ENCODE results near the gene CACTIN.
"Not testable (repeated sequence)": the region's sequence is repeated elsewhere in the genome, so short reads cannot be mapped to it uniquely, and the experiment has no call there.

Gene CACTIN

DNA sequence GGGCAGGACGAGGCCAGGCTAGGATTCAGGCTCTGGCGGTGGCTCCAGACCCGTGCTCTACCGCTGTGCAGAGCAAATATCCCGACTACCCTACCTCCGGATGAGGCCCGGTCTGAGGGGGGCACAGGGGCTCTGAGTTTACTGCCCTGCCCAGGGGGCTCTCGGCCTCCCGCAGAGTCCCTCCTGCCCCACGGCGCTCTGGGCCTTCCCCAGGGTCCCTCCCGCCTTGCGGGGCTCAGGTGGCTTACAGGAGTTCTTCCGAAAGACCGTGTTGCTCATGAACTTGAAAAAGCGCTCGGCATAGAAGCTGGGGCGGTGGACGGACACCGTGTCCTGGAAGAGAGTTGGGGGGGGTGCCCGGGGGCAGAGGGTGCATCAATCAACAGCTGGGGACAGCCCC is 19.1 kb upstream of the CACTIN start:
- DNase-seq: no peak

DNA sequence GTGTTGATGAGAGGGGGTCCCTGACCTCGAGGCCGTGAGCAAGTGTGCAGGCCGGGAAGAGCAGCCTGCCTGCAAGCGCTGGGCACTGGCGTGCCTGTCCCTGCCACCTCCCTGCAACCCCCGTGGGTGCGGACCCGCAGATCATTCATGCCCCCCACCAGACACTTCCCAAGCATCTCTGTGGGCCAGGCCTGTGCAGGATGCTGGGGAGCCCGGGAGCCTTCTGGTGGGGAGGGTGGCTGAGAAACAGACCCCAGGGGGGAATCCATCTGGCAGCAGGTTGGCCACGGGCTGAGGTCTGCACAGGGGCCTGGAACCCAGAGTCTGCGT is 18.4 kb upstream of the CACTIN start:
- no peak for DNase-seq

DNA sequence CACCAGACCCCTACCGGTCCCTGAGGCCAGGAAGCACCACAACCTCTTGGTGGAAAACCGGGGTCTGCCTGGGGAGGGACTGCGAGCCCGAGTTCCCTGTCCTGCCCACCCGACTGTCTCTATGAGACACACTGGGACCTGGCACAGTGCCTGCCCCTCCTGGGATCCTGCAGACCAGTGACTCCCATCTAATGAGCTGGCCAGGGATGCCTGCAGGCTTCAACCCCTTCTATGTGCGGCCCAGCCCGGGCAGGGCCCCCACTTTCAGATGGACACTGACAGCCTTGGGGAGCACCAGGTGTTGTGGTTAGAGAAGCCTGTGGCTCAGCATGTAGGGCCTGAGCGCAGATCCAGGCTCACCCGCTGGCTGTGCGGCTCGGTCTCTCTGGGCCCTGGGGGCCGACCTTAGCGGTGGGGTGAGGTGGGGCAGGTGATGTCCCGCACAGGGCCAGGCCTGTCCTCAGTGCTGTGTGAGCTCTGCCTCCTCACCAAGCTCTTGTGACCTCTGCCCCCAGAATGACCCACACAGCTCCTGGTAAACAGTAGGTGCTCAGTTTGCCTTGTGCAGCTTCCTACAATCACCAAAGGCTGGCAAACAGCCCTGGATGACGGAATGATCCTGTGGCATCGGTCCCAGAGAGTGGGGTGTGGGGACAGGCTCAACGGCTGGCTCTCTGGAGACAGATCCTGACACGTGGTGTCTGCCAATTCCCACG is 17.9 kb upstream of the CACTIN start:
- no peak for DNase-seq

DNA sequence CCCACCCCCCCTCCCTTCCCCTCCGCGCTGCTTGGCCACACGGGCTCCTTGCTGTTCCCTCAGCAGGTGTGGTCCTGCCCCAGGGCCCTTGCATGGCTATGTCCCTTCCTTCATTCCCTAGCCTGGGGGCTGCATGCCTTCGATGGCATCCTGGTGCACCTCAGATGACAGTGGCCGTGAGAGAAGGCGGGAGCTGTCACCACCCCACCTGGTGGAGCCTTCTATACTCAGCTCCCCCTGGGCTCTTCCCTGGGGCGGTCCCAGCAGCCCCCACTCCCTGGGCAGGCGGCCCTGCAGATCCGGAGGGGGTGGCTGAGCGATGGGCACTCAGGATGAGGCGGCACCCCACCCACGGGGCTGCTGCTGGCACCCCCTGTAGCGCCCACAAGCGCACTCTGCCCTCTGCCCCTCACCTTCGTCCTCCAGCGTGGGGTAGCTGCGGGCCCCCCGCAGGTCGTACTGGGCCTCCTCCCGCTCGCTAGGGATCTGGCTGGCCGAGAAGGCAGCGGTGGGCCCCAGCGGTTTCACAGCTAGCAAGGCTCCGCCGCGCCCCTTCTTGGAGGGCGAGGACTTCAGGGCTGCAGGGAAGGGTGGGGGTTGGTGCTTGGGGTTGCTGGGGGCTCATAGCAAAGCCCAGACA is 17.2 kb upstream of the CACTIN start:
- DNase-seq: no peak

DNA sequence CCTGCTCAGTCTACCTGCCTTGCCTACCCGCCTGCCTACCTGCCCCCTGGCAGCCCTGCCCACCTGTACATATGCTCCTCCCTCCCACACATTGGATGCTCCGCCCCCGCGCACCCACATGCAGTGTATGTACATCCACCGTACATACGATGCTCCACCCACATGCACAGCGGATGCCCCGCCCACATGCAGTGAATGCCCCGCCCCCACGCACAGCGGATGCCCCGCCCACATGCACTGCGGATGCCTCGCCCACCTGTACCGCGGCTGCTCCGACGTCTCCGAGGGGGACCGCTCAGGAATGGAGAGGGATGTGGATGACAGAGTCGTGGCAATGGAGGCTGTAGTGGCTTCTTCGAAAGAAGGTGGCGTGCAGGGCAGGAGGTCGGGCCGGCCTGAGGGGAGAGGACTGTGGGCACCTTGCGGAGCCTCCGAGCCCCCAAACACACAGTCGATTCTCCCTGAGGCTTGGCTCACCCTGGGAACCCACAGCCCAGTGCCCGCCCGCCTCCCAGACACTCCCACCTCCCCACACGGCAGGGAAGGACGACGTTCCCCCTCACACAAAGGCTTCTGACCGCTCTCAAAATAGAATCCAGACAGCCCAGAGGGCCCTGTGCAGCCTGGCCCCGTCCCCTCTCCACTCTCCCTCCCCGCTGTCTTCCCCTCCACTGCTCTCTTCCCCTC is 16.5 kb upstream of the CACTIN start:
- DNase-seq: no peak

DNA sequence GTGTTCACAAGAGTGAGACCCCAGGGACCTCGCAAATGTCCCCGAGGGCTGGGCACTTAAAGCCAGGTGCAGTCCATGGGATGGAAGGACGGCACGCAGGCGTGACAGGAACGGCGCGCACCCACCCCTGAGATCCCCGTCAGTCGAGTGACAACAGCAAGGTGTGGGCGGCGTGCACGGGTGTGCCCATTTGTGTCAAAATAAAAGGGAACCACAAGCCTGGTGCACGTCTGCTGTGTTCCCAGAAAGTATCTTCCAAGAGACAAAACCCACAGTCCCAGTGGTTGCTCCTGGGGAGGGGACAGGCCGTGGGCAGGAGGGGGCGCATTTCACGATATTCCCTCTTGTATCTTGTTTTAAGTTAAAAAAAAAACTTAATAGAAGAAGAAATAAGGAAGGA is 15.7 kb upstream of the CACTIN start:
- DNase-seq: no peak

DNA sequence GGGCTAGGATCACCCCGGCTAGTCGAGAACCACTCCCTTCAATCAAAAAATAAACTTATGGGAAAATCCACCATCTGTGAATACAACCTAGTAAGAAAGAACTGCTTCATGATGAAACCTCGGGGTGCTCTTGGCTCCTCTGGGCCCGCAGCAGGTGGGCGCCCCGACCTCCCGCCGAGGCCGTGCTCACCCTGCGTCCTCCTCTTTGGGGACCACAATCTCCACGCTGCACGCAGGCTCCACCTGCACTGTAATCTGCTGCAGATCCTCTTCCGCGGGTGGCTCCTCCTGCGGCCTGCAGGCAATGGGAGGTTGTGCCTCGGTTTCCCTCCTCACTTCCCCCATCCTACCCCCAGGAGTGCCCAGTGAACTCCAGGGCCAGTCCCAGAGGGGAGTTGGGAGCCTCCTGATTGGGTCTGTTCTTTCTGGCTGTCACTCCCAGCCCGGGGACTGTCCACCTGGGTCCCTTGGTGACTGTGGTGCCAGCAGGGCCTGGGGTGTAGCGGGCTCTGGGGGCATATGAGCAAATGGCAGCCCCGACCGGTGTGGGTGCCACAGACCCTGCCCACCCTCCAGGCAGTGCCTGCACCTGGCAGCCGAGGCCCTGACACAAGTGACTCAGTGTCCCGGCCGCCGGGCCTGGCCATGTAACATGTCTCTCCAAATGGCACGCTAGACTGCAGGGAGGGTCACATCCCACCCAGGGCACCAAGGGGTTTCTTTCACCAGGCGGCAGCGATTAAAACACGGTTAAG is 15.1 kb upstream of the CACTIN start:
- no peak for DNase-seq

DNA sequence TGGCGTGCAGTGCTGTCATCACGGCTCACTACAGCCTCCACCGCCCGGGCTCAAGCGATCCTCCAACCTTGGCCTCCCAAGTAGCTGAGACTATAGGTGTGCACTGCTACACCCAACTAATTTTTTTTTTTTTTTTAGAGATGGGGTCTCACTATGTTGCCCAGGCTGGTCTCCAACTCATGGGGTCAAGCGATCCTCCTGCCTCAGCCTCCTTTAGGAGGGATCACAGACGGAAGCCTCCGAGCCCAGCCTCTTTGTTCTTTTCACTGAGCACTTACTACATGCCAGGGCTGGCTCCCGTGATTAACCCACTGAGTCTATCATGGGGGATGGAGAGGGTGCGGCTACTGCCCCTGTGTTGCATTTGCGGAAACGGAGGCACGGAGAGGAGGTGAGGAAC is 12.9 kb upstream of the CACTIN start:
- no peak for DNase-seq

DNA sequence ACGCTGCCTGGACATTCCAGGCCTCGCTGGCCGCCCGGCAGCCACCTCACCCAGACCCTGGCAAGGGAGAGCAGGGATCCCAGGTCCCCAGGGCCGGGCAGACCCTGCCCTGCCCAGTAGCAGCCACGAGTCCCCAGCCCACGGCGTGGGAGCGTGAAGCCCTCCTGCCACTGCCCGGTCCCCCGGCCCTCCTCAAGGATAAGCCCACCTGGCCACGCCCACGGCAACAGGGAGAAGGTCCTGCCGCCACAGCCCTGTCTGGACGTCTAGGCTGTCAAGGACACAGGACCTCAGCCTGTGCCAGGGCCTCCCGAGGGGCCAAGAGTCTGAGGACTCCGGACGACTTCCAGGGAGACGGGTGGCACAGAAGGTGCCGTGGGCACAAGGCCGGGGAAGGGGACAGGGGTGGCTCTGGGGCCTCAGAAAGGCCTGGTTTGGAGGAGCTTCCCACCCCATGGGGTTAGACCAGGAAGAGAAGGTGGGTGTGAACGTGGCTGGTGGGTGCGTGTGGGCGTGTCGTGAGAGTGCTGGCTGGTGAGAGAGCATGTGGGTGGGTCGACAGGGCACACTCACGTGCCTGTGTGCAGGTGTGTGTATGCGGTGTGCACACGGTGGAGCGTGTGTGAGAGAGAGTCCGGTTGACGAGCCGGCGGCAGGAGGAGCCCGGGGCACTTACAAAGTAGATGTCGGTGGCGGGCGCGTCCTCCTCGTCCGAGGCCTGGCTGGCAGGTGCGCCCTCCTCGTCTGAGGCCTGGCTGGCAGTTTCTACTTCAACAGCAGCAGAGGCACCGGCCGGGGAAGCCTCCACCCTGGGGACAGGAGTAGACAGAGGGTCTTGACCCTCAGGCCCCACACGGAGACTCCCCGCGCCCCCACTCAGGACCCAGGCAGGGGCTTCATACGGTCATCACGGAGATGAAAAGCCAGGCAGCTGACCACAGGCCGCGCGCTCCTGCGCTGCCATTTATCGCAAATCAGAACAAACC is 11.9 kb upstream of the CACTIN start:
- DNase-seq: no peak

DNA sequence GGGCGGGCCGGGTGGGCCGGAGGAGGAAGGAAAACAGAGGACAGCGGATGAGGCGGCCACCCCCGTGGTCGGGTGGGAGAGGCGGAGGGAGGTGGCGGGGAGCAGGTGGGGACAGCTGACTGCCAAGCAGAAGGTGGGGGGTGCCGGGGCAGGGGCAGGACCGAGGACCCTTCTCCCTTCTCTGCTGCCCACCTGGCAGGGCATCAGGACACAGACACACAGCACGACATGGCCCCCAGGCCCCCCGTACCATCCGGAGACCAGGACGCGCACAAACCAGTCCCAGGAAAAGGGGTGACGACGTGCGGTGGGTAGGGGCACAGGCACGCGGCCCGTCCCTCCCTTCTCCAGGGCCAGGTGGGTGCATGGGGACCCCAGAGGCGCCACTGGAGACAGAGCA is 11.0 kb upstream of the CACTIN start:
- DNase-seq: no peak

DNA sequence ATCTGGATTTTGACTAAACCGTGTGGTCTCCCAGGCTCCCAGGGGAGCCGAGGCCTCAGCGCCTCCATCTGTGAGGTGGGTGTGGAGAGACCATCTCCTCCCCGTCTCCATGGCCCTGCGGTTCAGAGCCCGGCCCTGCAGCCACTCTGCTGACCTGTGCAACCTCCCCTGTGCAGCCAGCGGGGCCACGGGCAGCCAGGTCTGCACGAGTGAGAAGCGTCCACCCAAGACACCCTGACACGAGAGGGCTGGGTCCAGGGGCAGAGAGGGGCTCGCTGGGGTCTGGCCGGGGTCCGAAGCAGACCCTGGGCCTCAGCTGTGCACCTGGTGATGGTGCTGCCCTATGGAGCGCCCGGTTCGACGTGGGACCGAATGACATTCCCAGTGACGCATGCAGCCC is 10.4 kb upstream of the CACTIN start:
- DNase-seq: no peak

DNA sequence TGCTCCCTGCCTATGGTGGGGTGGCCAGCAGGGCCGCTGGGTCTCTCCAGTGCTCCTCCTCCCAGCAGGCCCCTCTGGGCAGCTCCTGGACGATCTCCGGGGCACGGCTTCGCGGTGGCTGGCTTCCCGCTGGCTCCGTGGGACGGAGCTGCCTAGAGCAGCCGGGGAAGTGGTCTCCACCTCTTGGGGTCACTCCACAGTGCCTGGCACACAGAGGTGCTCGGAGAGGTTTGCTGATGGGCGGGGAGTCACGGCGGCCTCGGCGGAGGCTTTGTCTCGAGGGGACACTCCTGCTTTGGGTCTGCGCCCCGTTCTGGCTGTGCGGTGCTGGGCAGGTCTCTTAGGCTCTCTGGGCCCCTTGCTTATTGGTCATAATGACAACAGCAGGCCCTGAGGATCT is 9.9 kb upstream of the CACTIN start:
- DNase-seq: no peak

DNA sequence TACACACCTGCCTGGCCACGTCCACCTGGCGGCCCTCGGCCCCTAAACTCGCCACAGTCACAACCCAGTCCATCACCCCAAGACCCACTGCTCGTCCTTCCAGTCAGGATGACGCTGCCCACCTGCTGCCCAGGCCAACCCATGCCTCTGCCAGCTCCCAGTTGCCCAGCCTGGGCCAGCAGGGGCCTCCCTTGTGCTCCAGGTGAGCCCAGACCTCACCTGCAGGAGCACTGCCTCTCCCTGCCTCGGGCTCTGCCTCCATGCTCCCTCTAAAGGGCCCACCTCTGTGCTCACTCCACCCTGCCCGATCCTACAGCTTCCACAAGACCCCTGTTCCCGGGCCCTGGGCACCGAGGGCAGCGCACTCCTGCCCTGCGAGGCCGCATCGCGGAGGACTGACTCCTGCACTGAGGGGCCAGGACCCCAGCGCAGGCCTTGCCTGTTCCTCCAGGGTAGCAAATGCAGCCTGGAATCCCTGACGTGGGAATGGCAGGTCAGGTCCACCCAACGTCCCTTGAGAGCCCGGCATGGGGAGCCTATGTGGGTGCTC is 8.0 kb upstream of the CACTIN start:
- no peak for DNase-seq

DNA sequence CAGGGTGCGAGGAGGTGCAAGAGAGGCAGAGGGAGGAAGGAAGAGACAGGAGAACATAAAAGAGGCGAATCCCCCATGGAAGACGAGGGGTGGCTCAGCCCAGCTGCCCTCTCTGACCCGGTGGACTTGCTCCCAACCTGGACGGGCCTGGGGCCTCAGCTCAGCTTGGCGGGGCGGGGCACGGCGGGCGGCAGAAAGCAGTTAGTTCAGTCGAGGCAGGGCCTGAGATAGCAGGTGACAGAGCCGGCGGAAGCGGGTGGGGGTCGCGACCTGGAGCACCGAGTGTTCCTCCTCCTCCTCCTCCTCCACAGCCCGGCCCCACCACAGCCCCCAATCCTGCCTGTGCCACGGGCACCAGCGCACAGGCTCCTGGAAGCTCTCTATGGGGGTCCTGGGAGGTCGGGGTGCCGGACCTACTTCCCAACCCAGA is 7.0 kb upstream of the CACTIN start:
- no peak for DNase-seq

DNA sequence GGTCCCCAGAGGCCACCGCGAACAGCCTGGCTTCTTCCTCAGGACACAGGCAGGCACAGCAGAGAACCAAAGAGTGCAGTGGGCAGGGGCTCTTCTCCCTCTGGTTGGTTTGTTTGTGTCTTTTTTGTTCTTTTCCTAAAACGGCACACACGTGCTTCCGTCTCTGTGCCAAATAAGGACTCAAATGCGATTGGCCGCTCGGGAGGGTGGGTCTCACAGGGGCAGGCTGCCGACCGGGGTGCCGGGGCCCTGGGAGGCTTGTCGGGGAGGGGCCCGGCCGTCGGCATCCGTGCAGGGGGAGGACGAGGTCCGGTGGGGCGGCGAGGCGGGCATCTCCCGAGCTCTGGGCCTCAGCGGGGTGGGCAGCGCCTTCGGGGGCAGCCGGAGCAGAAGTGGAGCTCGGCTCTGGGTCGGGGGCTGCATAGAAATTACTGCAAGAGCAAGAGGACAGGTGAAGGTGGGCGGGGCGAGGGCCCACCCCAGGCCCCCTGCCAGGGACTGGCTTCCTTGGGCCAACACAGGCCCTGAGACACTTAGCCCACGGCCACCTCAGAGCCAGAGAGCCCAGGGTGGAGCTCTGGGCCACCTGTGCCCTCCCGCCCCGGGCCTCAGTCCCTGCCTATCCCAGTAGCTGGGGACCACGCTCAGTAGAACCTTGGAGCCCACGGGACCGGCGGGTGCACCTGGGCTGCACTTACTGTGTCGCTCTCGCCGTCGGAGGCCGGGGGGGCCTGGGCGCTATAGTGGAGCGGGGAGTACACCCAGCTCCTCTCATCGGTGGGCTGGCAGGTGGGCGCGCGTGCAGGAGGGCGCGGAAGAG is 6.4 kb upstream of the CACTIN start:
- no peak for DNase-seq

DNA sequence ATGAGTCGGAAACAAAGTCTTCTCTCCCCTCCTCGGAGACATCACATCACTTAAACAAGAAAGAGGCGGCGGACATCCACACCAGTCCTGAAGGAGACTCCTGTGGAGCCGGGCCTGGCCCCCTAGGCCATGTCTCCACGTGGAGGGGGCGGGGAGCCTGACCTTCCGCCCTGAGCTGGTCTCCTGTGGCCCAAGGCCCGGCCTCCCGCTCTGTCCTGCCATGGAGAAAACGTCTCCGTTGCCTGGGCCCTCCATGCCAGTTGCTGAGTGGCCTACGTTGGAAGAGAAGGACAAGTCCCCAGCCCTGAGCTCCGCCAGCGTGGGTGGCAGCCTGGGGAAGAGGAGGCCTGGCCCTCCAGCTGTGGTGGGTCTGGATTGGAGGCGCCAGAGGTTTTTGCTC is 5.5 kb upstream of the CACTIN start:
- no peak for DNase-seq

DNA sequence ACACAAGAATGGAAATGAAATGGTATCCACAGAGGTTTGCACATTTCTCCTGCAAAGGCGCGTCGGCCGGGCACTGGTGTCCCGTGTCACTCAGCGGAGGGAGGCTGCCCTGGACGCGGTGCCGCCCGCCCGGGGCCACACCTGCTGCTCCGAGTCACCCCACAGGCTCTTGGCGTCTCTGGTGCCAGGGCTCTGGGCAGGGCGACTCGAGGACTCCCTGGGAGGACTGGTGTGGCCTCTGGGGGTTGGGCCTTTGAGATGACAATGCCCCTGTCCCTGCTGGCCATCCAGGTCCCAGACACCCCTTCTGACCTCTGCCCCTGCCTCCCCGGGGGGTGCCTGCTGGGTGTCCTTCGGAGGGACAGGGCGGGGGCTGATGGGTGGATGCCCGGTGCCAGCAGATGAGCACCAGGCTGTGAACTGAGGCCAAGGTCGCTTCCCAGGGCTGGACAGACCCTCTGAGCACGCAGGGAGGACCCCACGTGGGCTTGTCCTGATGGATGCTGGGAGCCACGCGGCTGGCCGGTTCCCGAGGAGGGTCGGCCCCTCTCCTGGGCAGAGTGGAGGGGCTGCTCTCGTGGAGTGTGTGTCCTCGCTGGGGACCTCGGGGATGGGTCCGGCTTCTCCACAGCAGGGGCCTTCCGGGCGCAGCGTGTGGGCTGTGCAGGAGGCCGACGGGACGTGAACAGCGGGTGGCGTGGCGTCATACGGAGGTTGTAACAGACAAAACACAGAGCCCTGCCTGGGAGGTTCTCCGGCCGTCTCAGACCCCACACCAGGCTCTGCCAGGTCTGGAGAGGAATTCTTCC is 4.7 kb upstream of the CACTIN start:
- no peak for DNase-seq

DNA sequence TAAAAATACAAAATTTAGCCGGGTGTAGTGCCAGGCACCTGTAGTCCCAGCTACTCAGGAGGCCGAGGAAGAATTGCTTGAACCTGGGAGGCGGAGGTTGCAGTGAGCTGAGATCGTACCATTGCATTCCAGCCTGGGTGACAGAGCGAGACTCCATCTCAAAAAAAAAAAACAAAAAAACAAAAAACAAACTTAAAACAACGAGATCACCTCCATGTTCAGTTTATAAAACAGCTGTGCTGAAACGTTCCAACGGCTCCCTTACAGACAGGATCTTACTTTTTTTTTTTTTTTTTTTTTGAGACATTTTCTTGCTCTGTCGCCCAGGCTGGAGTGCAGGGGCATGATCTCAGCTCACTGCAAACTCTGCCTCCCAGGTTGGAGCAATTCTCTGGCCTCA is 2.2 kb upstream of the CACTIN start:
- DNase-seq: not testable (repeated sequence)

DNA sequence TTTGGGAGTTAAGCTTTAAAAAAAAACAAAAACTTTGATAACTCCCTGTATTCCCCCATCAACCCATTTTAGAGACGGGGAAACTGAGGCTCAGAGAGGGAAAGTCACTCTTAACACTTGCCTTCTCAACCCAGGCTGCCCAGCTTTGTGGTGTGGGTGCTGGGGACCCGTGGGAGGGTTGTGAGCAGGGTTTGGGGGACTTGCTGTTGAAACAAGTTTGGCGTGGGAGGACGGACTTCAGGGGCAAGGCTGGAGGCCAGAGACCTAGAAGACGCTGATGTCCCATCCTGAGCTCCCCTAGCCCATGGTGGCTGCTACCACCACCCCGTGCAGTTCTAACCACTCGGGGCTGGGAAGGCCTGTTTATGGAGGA is 747 bp upstream of the CACTIN start:
- no peak for DNase-seq

DNA sequence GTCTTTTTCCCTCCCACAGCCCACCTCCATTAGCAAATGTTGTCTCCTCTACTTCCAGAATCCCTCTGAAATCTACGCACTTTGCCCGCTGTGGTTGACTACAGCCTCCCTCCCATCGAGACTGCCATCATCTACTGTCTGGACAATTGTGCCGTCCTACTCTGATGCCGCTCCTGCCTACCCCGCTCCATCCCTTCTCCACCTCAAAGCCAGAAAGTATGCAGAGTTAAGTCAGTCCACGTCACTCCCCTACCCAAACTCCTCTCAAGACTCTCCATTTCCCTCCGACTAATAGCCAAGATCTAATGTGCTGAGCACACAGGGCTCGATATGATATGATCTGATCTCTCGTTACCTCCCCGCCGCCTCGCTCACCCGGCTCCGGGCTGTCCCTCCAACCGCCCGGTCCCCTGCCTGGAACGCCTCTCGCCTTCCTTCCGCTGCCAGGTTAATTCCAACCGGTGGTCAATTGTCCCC is 556 bp downstream of the CACTIN start:
- no peak for DNase-seq

All from activated gamma-delta T cell (primary cell).